ENCODE measurements around the gene FXN.

FXN gene

DNA sequence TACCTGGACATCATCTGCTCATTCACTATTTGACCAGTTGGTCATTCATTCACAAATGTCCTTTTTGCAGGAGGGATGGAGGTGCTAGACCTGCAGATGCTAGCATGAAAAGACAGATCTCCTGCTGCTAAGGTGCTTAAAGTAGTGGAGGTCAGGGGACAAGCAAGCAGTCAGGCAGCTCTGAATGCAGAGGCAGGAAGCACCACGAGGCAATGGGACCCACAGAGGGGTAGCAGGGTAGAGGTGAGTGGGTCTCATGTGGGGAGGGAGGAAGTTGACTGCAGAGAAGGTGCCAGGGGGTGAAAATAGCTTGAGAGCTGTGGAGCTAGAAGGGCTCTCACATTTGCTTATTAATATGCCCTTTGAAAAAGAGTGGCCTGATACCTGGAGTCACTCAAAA lies 25.2 kb downstream of the FXN start:
- Histone ChIP-seq H3K9ac (ENCODE audit: low read depth, low read length) (no peak overlapping the region), H3K9me3 (ENCODE audit: insufficient read depth, low read length, severe bottlenecking) (no peaks in the 10 kb centered on the region), H3K79me2 (ENCODE audit: insufficient read depth, low read length) (no peaks in the 10 kb centered on the region), H3K4me3 (ENCODE audit: low read depth in 1 of 2, low read length in 2 of 2) (no peak overlapping the region), H3K36me3 (ENCODE audit: insufficient read depth, low read length) (peaks cover 19% of the 10 kb centered on the region), H3K27ac (ENCODE audit: low read length) (no peak overlapping the region), H3K4me1 (ENCODE audit: insufficient read depth, low read length) (no peaks in the 10 kb centered on the region), H3K27me3 (ENCODE audit: insufficient read depth, low read length, poor library complexity) (no peaks in the 10 kb centered on the region), H2AFZ (ENCODE audit: low read depth, low read length) (no peak overlapping the region), H4K20me1 (ENCODE audit: insufficient read depth, low read length) (no peaks in the 10 kb centered on the region), H3K4me2 (ENCODE audit: insufficient read depth, low read length) (no peak overlapping the region)
- no peak for ATAC-seq (ENCODE audit: insufficient read depth, low read depth)
- DNase-seq = no peak
- no peak for TF ChIP-seq EZH2 (IDR thresholded peaks at IDR 0.05; ENCODE audit: borderline replicate concordance, low read depth, low read length, severe bottlenecking)
- TF ChIP-seq, protein P1, sequence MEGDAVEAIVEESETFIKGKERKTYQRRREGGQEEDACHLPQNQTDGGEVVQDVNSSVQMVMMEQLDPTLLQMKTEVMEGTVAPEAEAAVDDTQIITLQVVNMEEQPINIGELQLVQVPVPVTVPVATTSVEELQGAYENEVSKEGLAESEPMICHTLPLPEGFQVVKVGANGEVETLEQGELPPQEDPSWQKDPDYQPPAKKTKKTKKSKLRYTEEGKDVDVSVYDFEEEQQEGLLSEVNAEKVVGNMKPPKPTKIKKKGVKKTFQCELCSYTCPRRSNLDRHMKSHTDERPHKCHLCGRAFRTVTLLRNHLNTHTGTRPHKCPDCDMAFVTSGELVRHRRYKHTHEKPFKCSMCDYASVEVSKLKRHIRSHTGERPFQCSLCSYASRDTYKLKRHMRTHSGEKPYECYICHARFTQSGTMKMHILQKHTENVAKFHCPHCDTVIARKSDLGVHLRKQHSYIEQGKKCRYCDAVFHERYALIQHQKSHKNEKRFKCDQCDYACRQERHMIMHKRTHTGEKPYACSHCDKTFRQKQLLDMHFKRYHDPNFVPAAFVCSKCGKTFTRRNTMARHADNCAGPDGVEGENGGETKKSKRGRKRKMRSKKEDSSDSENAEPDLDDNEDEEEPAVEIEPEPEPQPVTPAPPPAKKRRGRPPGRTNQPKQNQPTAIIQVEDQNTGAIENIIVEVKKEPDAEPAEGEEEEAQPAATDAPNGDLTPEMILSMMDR (IDR thresholded peaks at IDR 0.05; ENCODE audit: borderline replicate concordance, extremely low read depth, low read length, poor library complexity, severe bottlenecking) = no peak

DNA sequence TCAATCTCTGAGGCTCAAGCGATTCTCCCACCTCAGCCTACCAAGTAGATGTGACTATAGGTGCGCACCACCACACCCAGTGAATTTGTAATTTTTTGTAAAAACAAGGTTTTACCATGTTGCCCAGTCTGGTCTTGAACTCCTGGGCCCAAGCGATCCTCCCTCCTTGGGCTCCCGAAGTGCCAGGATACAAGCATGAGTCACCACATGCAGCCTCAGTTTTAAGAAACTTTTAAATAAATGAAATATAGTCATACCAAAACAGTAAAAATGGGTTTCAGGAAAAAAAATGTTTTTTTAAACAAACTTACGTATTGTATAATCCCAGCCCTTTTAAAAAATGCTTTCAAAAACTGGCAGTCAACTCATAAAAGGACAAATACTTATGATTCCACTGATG lies 26.6 kb downstream of the FXN start:
- no peak for DNase-seq
- Histone ChIP-seq H3K9me3 (ENCODE audit: insufficient read depth, low read length, severe bottlenecking) (no peaks in the 10 kb centered on the region), H2AFZ (ENCODE audit: low read depth, low read length) (no peak overlapping the region), H3K9ac (ENCODE audit: low read depth, low read length) (no peak overlapping the region), H3K27me3 (ENCODE audit: insufficient read depth, low read length, poor library complexity) (no peaks in the 10 kb centered on the region), H3K27ac (ENCODE audit: low read length) (no peak overlapping the region), H3K4me1 (ENCODE audit: insufficient read depth, low read length) (no peaks in the 10 kb centered on the region), H4K20me1 (ENCODE audit: insufficient read depth, low read length) (no peaks in the 10 kb centered on the region), H3K79me2 (ENCODE audit: insufficient read depth, low read length) (no peaks in the 10 kb centered on the region), H3K4me3 (ENCODE audit: low read depth in 1 of 2, low read length in 2 of 2) (no peak overlapping the region), H3K36me3 (ENCODE audit: insufficient read depth, low read length) (peaks cover 22% of the 10 kb centered on the region; the same call in 1 of the 2 replicates), H3K4me2 (ENCODE audit: insufficient read depth, low read length) (no peak overlapping the region)
- ATAC-seq (ENCODE audit: insufficient read depth, low read depth) = no peak
- TF ChIP-seq, protein P1 (IDR thresholded peaks at IDR 0.05; ENCODE audit: borderline replicate concordance, extremely low read depth, low read length, poor library complexity, severe bottlenecking) = no peak
- TF ChIP-seq EZH2 (IDR thresholded peaks at IDR 0.05; ENCODE audit: borderline replicate concordance, low read depth, low read length, severe bottlenecking) = no peak

DNA sequence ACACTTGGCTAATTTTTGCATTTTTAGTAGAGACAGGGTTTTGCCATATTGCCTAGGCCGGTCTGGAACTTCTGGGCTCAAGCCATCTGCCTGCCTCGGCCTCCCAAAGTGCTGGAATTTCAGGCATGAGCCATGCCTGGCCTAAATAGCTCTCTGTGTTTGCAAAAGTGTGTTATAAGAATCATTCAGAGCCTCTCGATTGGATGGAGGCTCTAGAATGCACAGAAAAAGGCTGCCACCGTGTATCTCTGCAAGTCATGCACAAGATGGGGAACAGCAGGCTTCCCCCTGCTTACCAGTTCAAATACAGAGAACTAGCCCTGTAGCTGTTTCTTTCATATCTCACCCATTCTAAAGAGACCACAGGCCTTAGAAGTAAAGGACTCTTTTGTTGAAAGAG lies 28.3 kb downstream of the FXN start:
- H3K4me3 ChIP-seq (ENCODE audit: low read depth in 1 of 2, low read length in 2 of 2) = no peak overlapping the region
- H2AFZ ChIP-seq (ENCODE audit: low read depth, low read length) = no peak overlapping the region
- no peak overlapping the region for H3K4me2 ChIP-seq (ENCODE audit: insufficient read depth, low read length)
- no peaks in the 10 kb centered on the region for H4K20me1 ChIP-seq (ENCODE audit: insufficient read depth, low read length)
- H3K27me3 ChIP-seq (ENCODE audit: insufficient read depth, low read length, poor library complexity) = no peaks in the 10 kb centered on the region
- DNase-seq (no peak), ATAC-seq (ENCODE audit: insufficient read depth, low read depth) (no peak)
- H3K36me3 ChIP-seq (ENCODE audit: insufficient read depth, low read length) = peaks cover 26% of the 10 kb centered on the region; the same call in 1 of the 2 replicates
- TF ChIP-seq, protein P1 (IDR thresholded peaks at IDR 0.05; ENCODE audit: borderline replicate concordance, extremely low read depth, low read length, poor library complexity, severe bottlenecking) = no peak
- TF ChIP-seq EZH2 (IDR thresholded peaks at IDR 0.05; ENCODE audit: borderline replicate concordance, low read depth, low read length, severe bottlenecking) = no peak
- H3K9me3 ChIP-seq (ENCODE audit: insufficient read depth, low read length, severe bottlenecking) = no peaks in the 10 kb centered on the region
- H3K4me1 ChIP-seq (ENCODE audit: insufficient read depth, low read length) = no peaks in the 10 kb centered on the region
- no peak overlapping the region for H3K9ac ChIP-seq (ENCODE audit: low read depth, low read length)
- no peak overlapping the region for H3K27ac ChIP-seq (ENCODE audit: low read length)
- no peaks in the 10 kb centered on the region for H3K79me2 ChIP-seq (ENCODE audit: insufficient read depth, low read length)

DNA sequence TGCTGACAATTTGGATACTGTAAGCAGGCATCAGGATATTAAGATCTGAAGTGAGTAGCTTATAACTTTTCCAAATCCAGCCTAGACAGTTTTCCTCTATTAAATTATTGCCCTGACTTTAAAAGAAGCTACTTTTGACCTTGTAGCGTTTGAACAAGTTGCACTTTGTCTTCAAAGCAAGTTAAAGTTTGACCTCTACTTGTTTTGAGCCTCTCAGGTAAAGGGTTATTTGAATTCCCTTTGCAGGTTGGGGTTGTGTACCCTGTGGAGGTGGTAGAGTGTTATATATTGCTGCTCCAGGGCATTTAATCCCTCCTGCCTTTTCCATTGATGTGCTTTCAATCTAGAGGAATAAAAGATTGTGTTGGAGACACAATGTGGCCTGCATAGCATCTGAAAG lies 30.1 kb downstream of the FXN start:
- H3K9me3 ChIP-seq (ENCODE audit: insufficient read depth, low read length, severe bottlenecking) = no peaks in the 10 kb centered on the region
- no peak overlapping the region for H3K4me3 ChIP-seq (ENCODE audit: low read depth in 1 of 2, low read length in 2 of 2)
- DNase-seq (no peak), ATAC-seq (ENCODE audit: insufficient read depth, low read depth) (no peak)
- no peaks in the 10 kb centered on the region for H3K27me3 ChIP-seq (ENCODE audit: insufficient read depth, low read length, poor library complexity)
- no peaks in the 10 kb centered on the region for H3K79me2 ChIP-seq (ENCODE audit: insufficient read depth, low read length)
- H4K20me1 ChIP-seq (ENCODE audit: insufficient read depth, low read length) = no peaks in the 10 kb centered on the region
- no peak overlapping the region for H3K4me2 ChIP-seq (ENCODE audit: insufficient read depth, low read length)
- TF ChIP-seq, protein P1 (IDR thresholded peaks at IDR 0.05; ENCODE audit: borderline replicate concordance, extremely low read depth, low read length, poor library complexity, severe bottlenecking) = no peak
- no peak for TF ChIP-seq EZH2 (IDR thresholded peaks at IDR 0.05; ENCODE audit: borderline replicate concordance, low read depth, low read length, severe bottlenecking)
- H3K9ac ChIP-seq (ENCODE audit: low read depth, low read length) = no peak overlapping the region
- no peaks in the 10 kb centered on the region for H3K4me1 ChIP-seq (ENCODE audit: insufficient read depth, low read length)
- peaks cover 26% of the 10 kb centered on the region; the same call in 1 of the 2 replicates for H3K36me3 ChIP-seq (ENCODE audit: insufficient read depth, low read length)
- H3K27ac ChIP-seq (ENCODE audit: low read length) = no peak overlapping the region
- no peak overlapping the region for H2AFZ ChIP-seq (ENCODE audit: low read depth, low read length)

Data from DND-41 (cell line).